GM12892 (cell line): ENCODE measurements around the gene SMAD9.

Experiments
- POLR2A ChIP-seq: IDR thresholded peaks from 2 replicates; pipeline ENCODE4 v1.6.1; 2011; ENCODE audit warnings: low read depth, low read length, control low read depth
- POLR2AphosphoS5 ChIP-seq: IDR thresholded peaks from 2 replicates; pipeline ENCODE4 v1.6.1; 2011; ENCODE audit warnings: low read depth, low read length, control low read depth

- TF ChIP-seq POLR2AphosphoS5 (no peak), POLR2A (no peak)
These were observed 7.1 kb downstream of the SMAD9 start for GRCh38 chr13:36912973-36913372.
